Uterus (tissue), 4 donors: ENCODE data around the gene AP1S3. TPM values are rescaled to one million over a fixed set of nuclear protein-coding genes. Genes with fewer than 3 reads are reported as not detected.

Source experiments
- DNase-seq, 2 donors: peaks; one replicate each; pipeline ENCODE4 v3.0.0-alpha.2; 2019 to 2020
- H3K27ac ChIP-seq, 2 donors: fragments of 200-600 bp; sonication (generic); 1 replicate in 1 of 2; 2 replicates in 1 of 2; pipeline ENCODE4 v1.5.1; 2016 to 2018
- H3K27me3 ChIP-seq, 2 donors: fragments of 200-600 bp; sonication (generic); one replicate each; pipeline ENCODE4 v1.5.1; 2018 to 2019; ENCODE audit warnings: control low read depth in 1 of 2
- H3K36me3 ChIP-seq, 2 donors: fragments of 200-600 bp; sonication (generic); one replicate each; pipeline ENCODE4 v1.5.1; 2019; ENCODE audit warnings: control low read depth in 1 of 2
- H3K4me1 ChIP-seq, 2 donors: fragments of 200-600 bp; sonication (generic); one replicate each; pipeline ENCODE4 v1.5.1; 2018 to 2019; ENCODE audit warnings: control low read depth in 1 of 2
- H3K4me3 ChIP-seq, 2 donors: fragments of 200-600 bp; sonication (generic); 1 replicate in 1 of 2; 2 replicates in 1 of 2; pipeline ENCODE4 v1.5.1; 2018 to 2019; ENCODE audit warnings: mild to moderate bottlenecking in 1 of 2
- H3K9me3 ChIP-seq, 2 donors: fragments of 200-600 bp; sonication (generic); one replicate each; pipeline ENCODE4 v1.5.1; 2019; ENCODE audit warnings: control low read depth in 1 of 2
- CTCF ChIP-seq, 4 experiments: fragments of 200-600 bp in 2 of 4; fragments of 450-650 bp in 2 of 4; sonication (generic) in 2 of 4; IDR thresholded peaks; one replicate each; pipeline ENCODE4 v1.5.1; 2016 to 2019; ENCODE audit warnings: antibody characterized with exemption in 4 of 4, mild to moderate bottlenecking in 2 of 4, moderate library complexity in 1 of 4
- POLR2A ChIP-seq, 2 donors: fragments of 450-650 bp; IDR thresholded peaks; one replicate each; pipeline ENCODE4 v1.6.1; 2016; ENCODE audit warnings: antibody characterized with exemption in 2 of 2, mild to moderate bottlenecking in 1 of 2, moderate library complexity in 1 of 2
- intact Hi-C: fragments of 100-400 bp; cut with DNase I; formaldehyde crosslinking; loops from one replicate; pipeline ENCODE4 v1.15.1; 2023; ENCODE audit warnings: low total_unique reads
- total RNA-seq, 4 donors: library from RNA; depleted of rRNA in 3 of 4; stranded (reverse); fragments of >200 nt in 3 of 4; gene quantifications; one replicate each; pipeline versions ENCODE4 v1.1.0 to v1.2.4, GENCODE V29; 2014 to 2023
- donor health status: DM: yes; HTN: yes; CAD: no.

The AP1S3 gene
- total RNA-seq, 4 donors from 2014 or later: 2.0 to 5.6 TPM; not detected in 2

- no peak overlapping the region for H3K27ac ChIP-seq
- intact Hi-C loops: no loop called here
- DNase-seq: no peak
Measured at GRCh38 chr2:223813329-223813728, 24.1 kb downstream of the AP1S3 start.

GRCh38 chr2:223811757-223812156 is 25.6 kb downstream of the AP1S3 start:
- no peak for DNase-seq
- no peaks in the 10 kb centered on the region for H3K4me1 ChIP-seq
- TF ChIP-seq CTCF (IDR thresholded peaks at IDR 0.05) (no peak), POLR2A (IDR thresholded peaks at IDR 0.05) (no peak)
- no peaks in the 10 kb centered on the region for H3K27me3 ChIP-seq
- H3K36me3 ChIP-seq: no peaks in the 10 kb centered on the region
- intact Hi-C loops: no loop called here
- no peak overlapping the region for H3K4me3 ChIP-seq
- H3K9me3 ChIP-seq: no peaks in the 10 kb centered on the region
- H3K27ac ChIP-seq: no peak overlapping the region

More at GRCh38 chr2:223813329-223813728, 24.1 kb downstream of the AP1S3 start:
- TF ChIP-seq CTCF (IDR thresholded peaks at IDR 0.05) (no peak), POLR2A (IDR thresholded peaks at IDR 0.05) (no peak)
- H3K4me1 ChIP-seq: no peaks in the 10 kb centered on the region
- H3K36me3 ChIP-seq: no peaks in the 10 kb centered on the region
- H3K9me3 ChIP-seq: no peaks in the 10 kb centered on the region
- H3K27me3 ChIP-seq: no peaks in the 10 kb centered on the region
- no peak overlapping the region for H3K4me3 ChIP-seq

GRCh38 chr2:223805008-223805407 is 32.4 kb downstream of the AP1S3 start:
- H3K27me3 ChIP-seq: no peaks in the 10 kb centered on the region
- no peak overlapping the region for H3K27ac ChIP-seq
- intact Hi-C loops: no loop called here
- H3K36me3 ChIP-seq: no peaks in the 10 kb centered on the region
- no peaks in the 10 kb centered on the region for H3K4me1 ChIP-seq
- H3K9me3 ChIP-seq: no peaks in the 10 kb centered on the region
- no peak overlapping the region for H3K4me3 ChIP-seq
- DNase-seq: no peak
- no peak for TF ChIP-seq POLR2A (IDR thresholded peaks at IDR 0.05)
- TF ChIP-seq CTCF (IDR thresholded peaks at IDR 0.05): no peak

- intact Hi-C loops: no loop called here
- Histone ChIP-seq H3K4me1 (no peaks in the 10 kb centered on the region), H3K4me3 (no peak overlapping the region), H3K36me3 (no peaks in the 10 kb centered on the region), H3K27ac (no peak overlapping the region), H3K27me3 (no peaks in the 10 kb centered on the region), H3K9me3 (no peaks in the 10 kb centered on the region)
- TF ChIP-seq POLR2A (IDR thresholded peaks at IDR 0.05) (no peak), CTCF (IDR thresholded peaks at IDR 0.05) (no peak)
- no peak for DNase-seq
Measured at GRCh38 chr2:223801736-223802135, 35.6 kb downstream of the AP1S3 start.

GRCh38 chr2:223800908-223801307 is 36.5 kb downstream of the AP1S3 start:
- H3K27me3 ChIP-seq: no peaks in the 10 kb centered on the region
- no peak for DNase-seq
- H3K36me3 ChIP-seq: no peaks in the 10 kb centered on the region
- no peaks in the 10 kb centered on the region for H3K9me3 ChIP-seq
- no peaks in the 10 kb centered on the region for H3K4me1 ChIP-seq
- intact Hi-C loops: no loop called here
- H3K4me3 ChIP-seq: no peak overlapping the region
- no peak overlapping the region for H3K27ac ChIP-seq
- TF ChIP-seq CTCF (IDR thresholded peaks at IDR 0.05) (no peak), POLR2A (IDR thresholded peaks at IDR 0.05) (no peak)
